Measurements from ENCODE around the gene FIBP.
"Not testable (repeated sequence)": the region's sequence is repeated elsewhere in the genome, so short reads cannot be mapped to it uniquely, and the experiment has no call there.

FIBP gene

DNA sequence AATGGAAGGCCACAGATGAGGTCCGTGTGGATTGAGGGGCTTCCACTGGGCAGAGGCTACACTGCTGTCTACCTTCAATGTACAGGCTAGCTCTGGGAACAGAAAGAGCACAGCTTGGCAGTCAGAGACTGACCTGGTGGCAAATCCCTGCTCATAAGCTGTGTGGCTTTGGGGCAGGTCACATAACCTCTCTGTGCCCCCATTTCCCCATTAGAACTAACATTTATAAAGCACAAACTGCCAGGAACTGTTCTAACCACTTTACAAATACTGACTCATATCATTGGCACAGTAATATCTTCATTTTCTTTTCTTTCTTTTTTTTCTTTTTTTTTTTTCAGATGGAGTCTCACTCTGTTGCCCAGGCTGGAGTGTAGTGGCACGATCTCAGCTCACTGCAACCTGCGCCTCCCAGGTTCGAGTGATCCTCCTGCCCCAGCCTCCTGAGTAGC lies 8.8 kb upstream of the FIBP start:
- peak overlapping the region; percentile 92 for H3K4me3 ChIP-seq (ENCODE audit: control insufficient read depth, low read depth, low read length)
- no peak for DNase-seq (ENCODE audit: low read depth)
- no peak for TF ChIP-seq CTCF (conservative IDR thresholded peaks at IDR 0.05; ENCODE audit: control insufficient read depth, insufficient read depth, low read depth, low read length)

DNA sequence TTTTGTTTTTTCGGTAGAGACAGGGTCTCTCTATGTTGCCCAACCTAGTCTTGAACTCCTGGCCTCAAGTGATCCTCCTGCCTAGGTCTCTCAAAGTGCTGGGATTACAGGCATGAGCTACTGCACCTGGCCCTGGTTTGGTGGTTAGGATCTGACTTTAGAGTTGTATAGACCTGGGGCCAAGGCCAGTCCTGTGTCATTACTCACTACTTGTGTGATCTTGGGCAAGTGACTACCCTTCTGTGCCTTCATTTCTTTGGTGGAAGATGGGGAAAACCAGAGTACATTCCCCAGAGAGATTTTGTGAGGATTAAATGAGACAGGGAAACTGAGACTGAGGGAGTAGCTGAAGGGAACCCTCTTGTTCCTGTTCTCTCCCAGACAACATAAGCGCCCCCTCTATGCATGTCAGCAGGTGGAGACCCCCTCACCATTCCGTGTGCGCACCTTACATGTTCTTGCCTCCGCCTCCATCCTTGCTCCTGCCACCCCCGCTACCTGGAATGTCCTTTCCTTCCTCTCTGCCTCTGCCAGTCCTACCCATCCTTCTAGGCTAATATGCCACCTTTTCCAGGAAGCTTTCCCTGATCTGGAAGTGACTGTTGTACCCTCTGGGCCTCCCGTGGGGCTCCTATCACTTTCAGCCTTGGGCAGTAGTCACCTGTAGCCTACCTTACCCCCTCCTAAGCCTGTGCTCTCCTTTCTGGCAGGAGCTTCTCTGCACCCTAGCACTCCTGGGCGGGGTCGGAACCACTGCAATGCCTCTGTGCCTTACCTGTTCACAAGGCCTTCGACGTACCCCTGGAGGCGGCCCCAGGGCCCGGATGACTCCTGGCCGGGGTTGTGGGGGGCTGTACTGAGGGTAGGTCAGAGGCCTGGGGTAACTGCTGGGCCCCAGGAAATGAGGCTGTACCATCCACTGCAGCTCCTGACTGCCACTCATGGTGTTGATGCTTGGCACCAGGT lies 8.0 kb upstream of the FIBP start:
- no peak for TF ChIP-seq CTCF (conservative IDR thresholded peaks at IDR 0.05; ENCODE audit: control insufficient read depth, insufficient read depth, low read depth, low read length)
- peak overlapping the region; percentile 92 for H3K4me3 ChIP-seq (ENCODE audit: control insufficient read depth, low read depth, low read length)
- no peak for DNase-seq (ENCODE audit: low read depth)

- peak overlapping the region; percentile 92 for H3K4me3 ChIP-seq (ENCODE audit: control insufficient read depth, low read depth, low read length)
- DNase-seq (ENCODE audit: low read depth), result no peak
- no peak for TF ChIP-seq CTCF (conservative IDR thresholded peaks at IDR 0.05; ENCODE audit: control insufficient read depth, insufficient read depth, low read depth, low read length)
Observed at GRCh38 chr11:65895482-65895981, 7.3 kb upstream of the FIBP start.

GRCh38 chr11:65894034-65894591 lies 5.8 kb upstream of the FIBP start:
- TF ChIP-seq CTCF (conservative IDR thresholded peaks at IDR 0.05; ENCODE audit: control insufficient read depth, insufficient read depth, low read depth, low read length), result peak; percentile 4
- DNase-seq (ENCODE audit: low read depth), result no peak
- peak overlapping the region; percentile 4 for H3K4me3 ChIP-seq (ENCODE audit: control insufficient read depth, low read depth, low read length)

- peak overlapping the region; percentile 49 for H3K4me3 ChIP-seq (ENCODE audit: control insufficient read depth, low read depth, low read length)
- TF ChIP-seq CTCF (conservative IDR thresholded peaks at IDR 0.05; ENCODE audit: control insufficient read depth, insufficient read depth, low read depth, low read length), result no peak
- DNase-seq (ENCODE audit: low read depth), result no peak
Observed at GRCh38 chr11:65892661-65893317, 4.5 kb upstream of the FIBP start.

DNA sequence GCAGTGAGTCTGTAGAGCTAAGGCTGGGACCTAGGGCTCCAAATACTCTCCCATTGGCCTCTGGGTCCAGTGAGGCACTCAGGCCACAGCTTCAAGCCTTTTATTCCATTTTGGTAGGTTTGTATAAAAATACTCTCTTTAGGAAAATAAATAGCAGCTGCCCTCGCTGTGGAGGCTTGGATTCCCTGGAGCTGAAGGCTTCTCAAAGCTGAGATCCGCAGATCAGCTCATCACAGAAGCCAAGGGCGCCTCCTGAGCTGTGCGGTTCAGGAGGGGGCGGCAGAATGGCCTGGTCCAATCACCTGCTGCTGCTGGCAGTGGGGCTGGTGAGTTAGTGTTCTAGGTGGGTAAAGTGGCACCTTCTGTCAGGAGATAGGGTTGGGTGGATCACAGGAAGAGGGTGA lies 3.9 kb upstream of the FIBP start:
- peak overlapping the region; percentile 49 for H3K4me3 ChIP-seq (ENCODE audit: control insufficient read depth, low read depth, low read length)
- DNase-seq (ENCODE audit: low read depth), result not testable (repeated sequence)

Measured in fibroblast of mammary gland (primary cell).